Ecto neural progenitor cell (in vitro differentiated cells): ENCODE data around the gene FSTL4.
A peak's percentile ranks its signal among the peaks of the same experiment; 100 is the strongest.
"Not testable (repeated sequence)": the region's sequence is repeated elsewhere in the genome, so short reads cannot be mapped to it uniquely, and the experiment has no call there.

Experiments used
- DNase-seq: peaks from one replicate; pipeline ENCODE4 v3.0.0-alpha.2; 2018; ENCODE audit warnings: low spot score

The FSTL4 gene

DNA sequence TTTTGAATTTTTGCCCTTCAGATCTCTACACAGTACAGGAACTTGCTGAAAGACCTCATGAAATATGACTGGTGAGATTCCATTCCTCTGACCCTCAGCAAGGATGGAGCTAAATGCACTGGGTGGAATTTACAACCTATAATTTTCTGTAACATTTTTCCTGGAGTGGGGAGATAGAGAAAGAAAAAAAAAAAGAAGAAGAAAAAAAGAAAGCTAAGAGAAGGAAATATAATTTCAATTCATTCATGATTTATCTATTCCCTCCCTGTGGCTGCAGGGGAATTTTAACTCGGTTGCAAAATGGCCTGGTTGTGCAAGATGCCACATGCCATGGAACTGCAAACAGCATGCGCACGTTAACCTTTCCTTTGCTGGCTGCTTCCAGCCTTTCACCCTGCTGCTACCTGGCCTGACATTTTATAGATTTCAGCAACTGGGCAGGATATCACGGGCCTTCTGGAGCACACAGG lies 155.4 kb downstream of the FSTL4 start:
- DNase-seq = no peak

DNA sequence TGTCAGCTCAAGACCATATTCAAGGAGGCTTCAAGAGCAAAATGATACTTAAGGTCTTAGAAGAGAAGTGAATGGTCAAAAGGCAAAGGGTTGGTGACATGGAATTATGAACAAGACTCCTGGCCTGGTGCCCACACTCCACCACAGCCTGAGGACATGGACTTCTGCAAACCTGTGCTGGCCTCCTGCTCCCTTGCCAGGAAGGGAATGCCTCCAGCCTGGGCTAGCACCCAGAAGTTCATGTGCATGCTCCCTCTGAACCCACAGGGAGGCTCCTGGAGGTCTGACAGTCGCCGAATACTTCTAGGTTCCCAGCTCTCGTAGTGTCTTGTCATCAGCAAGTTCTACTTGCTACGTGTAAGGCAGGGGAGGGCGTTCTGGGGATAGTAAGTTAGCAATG lies 156.7 kb downstream of the FSTL4 start:
- DNase-seq = no peak

DNA sequence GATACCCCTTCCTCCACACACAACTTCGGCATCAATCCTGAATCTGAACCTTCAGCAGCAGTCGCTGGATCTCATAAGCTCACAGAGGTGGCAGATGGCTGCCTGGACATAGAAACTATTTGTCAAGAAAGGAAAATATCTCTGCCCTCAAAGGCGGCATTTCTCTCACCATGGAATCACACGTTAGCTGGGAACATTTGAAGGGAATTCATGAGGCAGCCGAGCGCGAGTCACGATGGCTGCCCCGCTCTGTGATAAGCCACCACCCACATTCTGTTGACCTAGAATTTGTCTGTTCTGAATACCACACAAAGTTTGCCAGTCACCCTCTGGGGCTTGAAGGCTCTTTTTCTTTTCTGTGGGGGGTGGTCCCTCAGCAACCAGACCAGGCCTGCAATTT lies 157.9 kb downstream of the FSTL4 start:
- DNase-seq = no peak

DNA sequence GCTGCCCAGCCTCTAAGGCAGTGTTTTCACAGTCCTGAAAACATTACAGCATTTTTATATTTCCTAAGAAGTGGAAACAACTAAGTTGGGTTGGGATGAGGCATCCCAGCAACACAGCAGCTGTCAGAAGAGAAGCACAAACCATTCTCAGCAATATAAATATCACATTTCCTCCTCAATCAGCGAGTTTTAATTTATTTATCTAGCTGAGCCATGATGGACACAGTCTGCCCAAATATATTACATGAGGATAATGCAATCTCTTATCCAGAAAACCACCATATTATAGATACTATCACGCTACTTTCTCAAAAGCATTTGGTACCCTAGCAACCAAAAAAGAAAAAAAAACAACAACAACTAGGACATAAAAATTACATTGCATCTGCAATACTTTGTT lies 158.5 kb downstream of the FSTL4 start:
- no peak for DNase-seq

- DNase-seq = no peak
Observed at GRCh38 chr5:133453084-133453780, 159.1 kb downstream of the FSTL4 start.

DNA sequence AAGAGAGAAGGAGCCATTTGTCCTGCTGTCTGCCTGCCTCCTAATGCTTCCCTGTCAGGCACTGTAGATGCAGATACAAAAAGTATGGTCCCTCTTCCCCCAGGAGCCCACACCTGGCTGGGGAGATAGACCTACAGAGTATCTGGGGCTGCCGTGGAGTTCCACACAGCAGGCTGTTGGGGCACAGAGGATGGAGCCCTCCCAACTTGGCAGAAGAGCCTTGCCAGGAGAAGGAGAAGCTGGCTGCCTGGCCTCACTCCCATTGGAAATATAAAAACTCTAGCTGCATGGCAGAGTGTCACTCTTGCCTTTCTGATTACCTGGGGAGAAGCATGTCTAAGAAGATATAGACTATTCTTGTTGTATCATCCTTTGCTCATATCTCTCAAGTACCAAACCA lies 160.4 kb downstream of the FSTL4 start:
- DNase-seq = no peak

DNA sequence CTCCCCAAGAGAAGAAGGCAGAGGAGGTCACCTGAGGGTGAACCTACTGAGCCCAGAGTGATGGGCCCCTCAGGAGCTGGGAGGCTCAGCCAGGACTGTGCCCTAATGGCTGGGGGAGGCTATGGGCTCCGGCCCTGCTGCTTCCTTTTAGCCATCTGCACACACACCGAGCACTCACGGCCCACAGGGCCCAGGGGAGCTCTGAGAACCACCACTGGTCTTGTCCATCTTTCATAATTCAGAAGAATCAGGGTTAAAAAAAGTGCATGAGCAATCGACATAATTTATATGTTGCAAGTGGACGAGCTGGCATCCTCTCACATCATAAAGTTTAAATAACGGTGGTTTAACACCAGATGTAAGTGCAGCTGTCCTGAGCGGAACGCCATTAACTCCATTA lies 162.1 kb downstream of the FSTL4 start:
- no peak for DNase-seq

DNA sequence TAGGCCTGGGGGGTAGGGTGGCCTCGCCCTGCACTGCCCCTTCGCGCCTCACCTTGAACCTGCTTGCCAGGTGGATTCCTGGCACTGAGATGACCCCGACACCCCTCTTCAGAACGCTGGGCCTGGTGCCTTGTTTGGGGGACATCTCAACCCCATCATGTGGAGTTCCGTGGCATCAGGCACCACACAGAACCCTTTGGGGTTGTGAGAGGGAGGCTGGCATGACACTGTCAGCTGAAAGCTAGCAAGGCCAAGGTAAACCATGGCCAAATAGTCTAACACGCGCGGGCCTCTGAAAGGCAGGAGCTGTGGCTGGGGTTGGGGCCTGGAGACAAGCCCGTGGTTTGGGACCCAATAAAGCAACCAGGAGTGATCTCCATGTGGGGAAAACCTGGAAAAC lies 163.2 kb downstream of the FSTL4 start:
- no peak for DNase-seq

DNA sequence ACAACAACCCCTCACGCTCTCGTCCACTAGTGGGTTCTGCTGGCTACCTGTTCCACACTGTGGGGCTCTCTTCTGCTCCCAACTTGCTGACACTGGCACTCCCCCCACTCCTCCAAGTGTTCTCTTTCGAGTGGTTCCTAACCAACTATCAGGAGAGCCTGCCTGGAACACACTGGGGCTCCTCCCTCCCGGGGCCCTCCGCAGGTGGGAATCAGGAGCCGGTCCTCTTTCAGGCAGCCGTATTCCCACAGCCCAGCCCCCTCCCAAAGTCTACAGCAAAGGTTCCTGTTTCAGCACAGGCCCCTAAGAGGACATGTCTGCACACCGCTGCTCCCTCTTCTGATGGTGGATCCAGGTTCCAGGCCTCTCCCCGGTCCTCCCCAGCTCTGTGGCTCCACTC lies 165.9 kb downstream of the FSTL4 start:
- no peak for DNase-seq

DNA sequence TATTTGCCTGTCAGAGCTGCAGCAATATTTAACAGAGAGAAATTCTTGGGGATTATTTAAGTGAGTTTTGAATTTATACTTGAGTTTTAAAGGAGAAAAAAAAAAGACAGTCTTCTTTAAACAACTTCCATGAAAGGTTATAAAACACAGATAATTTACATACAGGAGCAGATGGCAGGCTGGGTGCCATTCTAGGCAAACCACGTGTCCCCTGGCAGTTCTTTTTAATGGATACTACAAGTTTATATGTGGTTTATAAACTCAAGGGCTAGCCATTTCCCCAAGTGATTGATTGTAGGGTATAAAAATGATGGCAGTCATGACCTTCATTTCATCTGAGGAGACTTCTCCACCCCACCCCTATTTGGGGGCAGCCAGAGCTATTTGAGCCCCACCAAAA lies 166.6 kb downstream of the FSTL4 start:
- no peak for DNase-seq

- not testable (repeated sequence) for DNase-seq
Observed at GRCh38 chr5:133445204-133445603, 167.1 kb downstream of the FSTL4 start.

DNA sequence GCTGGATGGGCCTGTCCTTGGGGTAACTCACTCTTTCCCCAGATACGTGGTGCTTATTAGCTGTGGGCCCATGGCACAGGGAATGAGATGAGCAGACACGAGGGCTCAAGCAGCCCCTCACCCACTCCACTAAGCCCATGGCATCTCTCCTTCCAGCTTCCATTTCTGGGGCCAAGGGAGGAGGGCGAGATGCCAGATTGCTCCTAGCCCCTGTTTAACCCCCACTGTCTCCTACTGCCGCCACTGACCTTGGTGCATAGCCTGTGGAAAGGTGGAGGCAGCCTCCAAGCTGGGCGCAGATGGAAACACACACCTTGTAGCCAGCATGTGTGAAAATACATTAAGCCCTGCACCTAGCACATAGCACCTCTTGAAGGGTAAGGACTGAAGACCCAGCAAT lies 167.6 kb downstream of the FSTL4 start:
- no peak for DNase-seq

- peak; percentile 25 for DNase-seq
Observed at GRCh38 chr5:133441166-133441815, 171.1 kb downstream of the FSTL4 start.

- DNase-seq = peak; percentile 29
Observed at GRCh38 chr5:133440467-133441115, 171.8 kb downstream of the FSTL4 start.

- DNase-seq = peak; percentile 40
Observed at GRCh38 chr5:133439859-133440258, 172.5 kb downstream of the FSTL4 start.

DNA sequence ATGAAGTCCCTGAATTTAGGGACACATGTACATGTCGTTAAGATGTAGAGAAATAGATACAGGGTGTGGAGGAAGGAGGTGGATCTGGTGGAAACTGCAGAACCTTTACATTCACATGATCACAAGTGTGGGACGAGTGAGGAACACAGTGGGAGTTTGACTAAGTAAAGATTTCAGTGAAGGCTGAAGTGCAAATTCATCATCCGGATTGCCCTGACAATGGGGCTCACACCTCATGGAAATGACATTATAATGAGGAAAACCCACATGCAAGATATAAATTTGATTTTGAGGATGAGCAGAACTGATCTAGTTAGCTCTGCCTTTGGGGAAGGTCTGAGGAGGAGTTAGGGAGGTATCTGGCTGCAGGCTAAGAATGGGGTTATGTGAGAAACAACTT lies 173.9 kb downstream of the FSTL4 start:
- DNase-seq = no peak

- no peak for DNase-seq
Observed at GRCh38 chr5:133434336-133434735, 178.0 kb downstream of the FSTL4 start.

DNA sequence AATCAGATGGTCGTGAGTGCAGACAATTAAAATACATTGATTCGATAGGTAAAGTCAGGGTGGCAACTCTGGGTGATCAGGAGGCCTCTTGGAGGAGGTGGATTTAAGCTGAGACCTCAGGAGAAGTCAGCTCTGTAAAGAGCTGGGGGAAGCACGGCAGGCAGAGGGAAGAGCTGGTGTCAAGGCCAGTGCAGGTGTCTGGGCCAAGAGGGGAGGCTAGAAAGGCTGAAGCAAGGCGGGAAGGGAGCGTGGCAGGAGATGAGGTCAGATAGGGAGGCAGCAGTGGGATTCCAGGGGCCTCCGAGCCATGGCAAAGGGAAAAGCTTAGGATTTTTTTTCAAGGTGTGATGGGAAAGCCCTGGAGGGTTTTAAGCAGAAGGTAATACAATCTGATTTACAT lies 178.7 kb downstream of the FSTL4 start:
- DNase-seq = peak; percentile 33

DNA sequence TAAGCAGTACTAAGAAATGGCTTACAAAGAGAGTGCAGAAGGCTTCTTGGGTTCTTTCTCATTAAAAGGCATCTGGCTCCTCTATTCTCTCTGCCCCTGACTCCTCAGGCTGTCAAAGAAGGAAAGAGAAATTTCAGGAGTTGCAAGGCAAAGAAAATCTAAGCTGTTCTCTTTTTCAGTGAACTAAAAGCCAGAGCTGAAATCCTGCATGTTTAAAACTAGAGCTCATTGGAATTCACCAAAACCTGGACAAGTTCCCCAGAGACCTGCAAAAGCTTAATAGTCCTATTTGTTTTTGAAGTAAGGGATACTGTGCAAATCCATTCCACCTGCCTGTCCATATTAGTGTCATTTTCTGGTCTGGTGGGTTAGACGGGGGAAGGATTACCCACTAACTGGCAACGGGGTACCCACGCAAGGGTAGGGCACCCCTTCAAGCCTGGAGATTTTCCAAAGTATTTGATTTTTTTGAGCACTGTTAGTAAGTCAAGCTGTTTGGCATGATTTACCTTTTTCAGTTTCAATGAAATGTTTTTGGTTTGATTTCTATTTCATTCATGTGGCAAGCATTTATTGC lies 179.3 kb downstream of the FSTL4 start:
- DNase-seq = no peak

GRCh38 chr5:133431326-133431865 lies 180.9 kb downstream of the FSTL4 start:
- peak; percentile 12 for DNase-seq

GRCh38 chr5:133430095-133430494 lies 182.2 kb downstream of the FSTL4 start:
- no peak for DNase-seq

- DNase-seq = peak; percentile 25
Observed at GRCh38 chr5:133429046-133429445, 183.3 kb downstream of the FSTL4 start.
